ENCODE measurements around the gene PTBP3. TPM values are rescaled to one million over a fixed set of nuclear protein-coding genes. Genes with fewer than 3 reads are reported as not detected.

Gene PTBP3
- total RNA-seq (2021) (75.9 and 141 TPM in 2 replicates), Bru-seq, nascent RNA (percentile 96 among the genes with signal in this experiment), BruChase-seq, experiment 1, labeled RNA remaining after a 2-hour chase (percentile 95 among the genes with signal in this experiment), BruChase-seq, experiment 2, labeled RNA remaining after a 6-hour chase (percentile 95 among the genes with signal in this experiment)
- long read RNA-seq, full-length matches to known transcripts = 12 of 43 reads
- long read RNA-seq, partial matches to known transcripts = 1 of 43 reads
- long read RNA-seq, other reads (novel, unspliced or antisense) = 30 of 43 reads

GRCh38 chr9:112332977-112333638 lies at the start of gene PTBP3:
TSS of gene PTBP3 (minus strand) at chr9:112333619. CDS start at chr9:112297865, 35,754 bp downstream.
- intact Hi-C loops (cut with micrococcal nuclease; ENCODE audit: unreplicated experiment) = loop anchor here (1.0 to 10.0 kb wide), 7 partner anchors 28 to 382 kb away; partner anchors contain the start of gene INIP
- TSS peak; percentile 40 for BruUV-seq (replicated peaks)

GRCh38 chr9:112382501-112383364 lies 49.3 kb upstream of the PTBP3 start:
- Histone ChIP-seq H3K36me3 (ENCODE audit: low read depth) (peaks cover 8% of the 10 kb centered on the region; the same call in 1 of the 2 replicates), H3K9me3 (ENCODE audit: insufficient read depth, low read depth) (no peaks in the 10 kb centered on the region), H3K4me1 (replicated peaks; ENCODE audit: insufficient read depth) (peaks cover 21% of the 10 kb centered on the region), H3K79me2 (ENCODE audit: low read depth) (peaks cover 72% of the 10 kb centered on the region), H2AFZ (no peak overlapping the region), H4K20me1 (ENCODE audit: insufficient read depth) (no peaks in the 10 kb centered on the region), H3K27ac (no peak overlapping the region), H3K27me3 (ENCODE audit: insufficient read depth, low read depth) (no peaks in the 10 kb centered on the region), H3K4me3 (no peak overlapping the region), H3K4me2 (no peak overlapping the region), H3F3A (ENCODE audit: insufficient read depth, low read depth) (peaks cover 13% of the 10 kb centered on the region), H3K9me2 (ENCODE audit: insufficient read depth) (no peaks in the 10 kb centered on the region)
- CTCF ChIA-PET = no interaction called here
- no TSS peak for BruUV-seq (replicated peaks)
- TF ChIP-seq CTCF (conservative IDR thresholded peaks at IDR 0.05) (no peak), EZH2 (IDR thresholded peaks at IDR 0.05; ENCODE audit: low read depth) (no peak)
- intact Hi-C loops (cut with micrococcal nuclease; ENCODE audit: unreplicated experiment) = loop anchor here (10.0 kb wide), 1 partner anchor 372 kb away; the partner anchor contains the start of gene SNX30
- DNase-seq = no peak
- POLR2A ChIA-PET (ENCODE audit: unreplicated experiment) = no interaction called here

More at GRCh38 chr9:112332977-112333638, at the start of gene PTBP3:
- peak within 1 kb of the TSS; percentile 91 for H3K4me2 ChIP-seq
- CTCF ChIA-PET = interaction anchor here (0.5 to 1.4 kb wide), 4 partner anchors 100 to 951 kb away, joined by 3 to 12 read pairs (median 4); no protein-coding TSS in a partner anchor
- H3K27ac ChIP-seq = peak within 1 kb of the TSS; percentile 90
- H3K9me2 ChIP-seq (ENCODE audit: insufficient read depth) = no peaks in the 10 kb centered on the region
- H2AFZ ChIP-seq = peak within 1 kb of the TSS; percentile 80
- H3K79me2 ChIP-seq (ENCODE audit: low read depth) = peaks cover 52% of the 10 kb centered on the region
- TF ChIP-seq EZH2 (IDR thresholded peaks at IDR 0.05; ENCODE audit: low read depth) (no peak), CTCF (conservative IDR thresholded peaks at IDR 0.05) (no peak)
- H3K9me3 ChIP-seq (ENCODE audit: insufficient read depth, low read depth) = no peaks in the 10 kb centered on the region
- H3K36me3 ChIP-seq (ENCODE audit: low read depth) = peaks cover 4% of the 10 kb centered on the region; the same call in 1 of the 2 replicates
- H4K20me1 ChIP-seq (ENCODE audit: insufficient read depth) = peaks cover 14% of the 10 kb centered on the region
- POLR2A ChIA-PET (ENCODE audit: unreplicated experiment) = interaction anchor here (0.6 to 1.4 kb wide), 6 partner anchors 9 to 586 kb away, joined by 3 to 15 read pairs (median 4); partner anchors contain the start of gene HSDL2
- peak; percentile 66 to 87 for DNase-seq
- peaks cover 56% of the 10 kb centered on the region for H3K4me1 ChIP-seq (replicated peaks; ENCODE audit: insufficient read depth)
- H3F3A ChIP-seq (ENCODE audit: insufficient read depth, low read depth) = peaks cover 17% of the 10 kb centered on the region
- no peaks in the 10 kb centered on the region for H3K27me3 ChIP-seq (ENCODE audit: insufficient read depth, low read depth)
- peak within 1 kb of the TSS; percentile 89 for H3K4me3 ChIP-seq

GRCh38 chr9:112382066-112382465 lies 48.6 kb upstream of the PTBP3 start:
- BruUV-seq (replicated peaks) = no TSS peak
- H3K27ac ChIP-seq = no peak overlapping the region
- intact Hi-C loops (cut with micrococcal nuclease; ENCODE audit: unreplicated experiment) = loop anchor here (10.0 kb wide), 1 partner anchor 373 kb away; the partner anchor contains the start of gene SNX30
- H3F3A ChIP-seq (ENCODE audit: insufficient read depth, low read depth) = peaks cover 13% of the 10 kb centered on the region
- peaks cover 70% of the 10 kb centered on the region for H3K79me2 ChIP-seq (ENCODE audit: low read depth)
- no peak overlapping the region for H3K4me2 ChIP-seq
- no peak for DNase-seq
- CTCF ChIA-PET = no interaction called here
- H3K4me1 ChIP-seq (replicated peaks; ENCODE audit: insufficient read depth) = peaks cover 27% of the 10 kb centered on the region
- H3K27me3 ChIP-seq (ENCODE audit: insufficient read depth, low read depth) = no peaks in the 10 kb centered on the region
- no peaks in the 10 kb centered on the region for H3K9me3 ChIP-seq (ENCODE audit: insufficient read depth, low read depth)
- TF ChIP-seq EZH2 (IDR thresholded peaks at IDR 0.05; ENCODE audit: low read depth) = no peak
- TF ChIP-seq CTCF (conservative IDR thresholded peaks at IDR 0.05) = no peak
- H3K9me2 ChIP-seq (ENCODE audit: insufficient read depth) = no peaks in the 10 kb centered on the region
- no peak overlapping the region for H2AFZ ChIP-seq
- POLR2A ChIA-PET (ENCODE audit: unreplicated experiment) = no interaction called here
- H3K36me3 ChIP-seq (ENCODE audit: low read depth) = peaks cover 8% of the 10 kb centered on the region; the same call in 1 of the 2 replicates
- H3K4me3 ChIP-seq = no peak overlapping the region
- no peaks in the 10 kb centered on the region for H4K20me1 ChIP-seq (ENCODE audit: insufficient read depth)
